ENCODE results near the gene UPF1.
A peak's percentile ranks its signal among the peaks of the same experiment; 100 is the strongest.

UPF1 gene

GRCh38 chr19:18831524-18832305 is at the start of gene UPF1:
Gene UPF1, plus strand, starts transcription at chr19:18831959. Its CDS starts 251 bp downstream, at chr19:18832210.
- DNase-seq, result peak; percentile 94

GRCh38 chr19:18782559-18783225 is 49.1 kb upstream of the UPF1 start:
- no peak for DNase-seq

GRCh38 chr19:18783958-18784785 is 47.6 kb upstream of the UPF1 start:
- DNase-seq, result no peak

GRCh38 chr19:18784786-18785120 is 47.0 kb upstream of the UPF1 start:
- no peak for DNase-seq

GRCh38 chr19:18785179-18786124 is 46.3 kb upstream of the UPF1 start:
- peak; percentile 21 for DNase-seq

GRCh38 chr19:18788529-18789421 is 43.0 kb upstream of the UPF1 start:
- DNase-seq, result no peak

GRCh38 chr19:18789422-18789869 is 42.3 kb upstream of the UPF1 start:
- DNase-seq, result no peak

- DNase-seq, result peak; percentile 7
Measured at GRCh38 chr19:18789883-18790565, 41.7 kb upstream of the UPF1 start.

GRCh38 chr19:18790566-18791314 is 41.0 kb upstream of the UPF1 start, which contains the start of gene COMP:
Gene COMP, minus strand, starts transcription at chr19:18791305. Its CDS starts 36 bp downstream, at chr19:18791269.
- no peak for DNase-seq

GRCh38 chr19:18791315-18791678 is 40.5 kb upstream of the UPF1 start:
- no peak for DNase-seq

GRCh38 chr19:18792661-18793060 is 39.1 kb upstream of the UPF1 start:
- no peak for DNase-seq

- no peak for DNase-seq
Measured at GRCh38 chr19:18793144-18794028, 38.4 kb upstream of the UPF1 start.

GRCh38 chr19:18794029-18794313 is 37.8 kb upstream of the UPF1 start:
- no peak for DNase-seq

- DNase-seq, result no peak
Measured at GRCh38 chr19:18794692-18795091, 37.1 kb upstream of the UPF1 start.

GRCh38 chr19:18795540-18795939 is 36.2 kb upstream of the UPF1 start:
- no peak for DNase-seq

- no peak for DNase-seq
Measured at GRCh38 chr19:18796239-18796638, 35.5 kb upstream of the UPF1 start.

GRCh38 chr19:18798384-18799352 is 33.1 kb upstream of the UPF1 start:
- no peak for DNase-seq

Measured in CD4-positive, alpha-beta T cell treated with Interleukin-4 for 4 hours (primary cell).